Progenitor cell of endocrine pancreas (in vitro differentiated cells): ENCODE results near the gene EME1. TPM values are rescaled to one million over a fixed set of nuclear protein-coding genes. Genes with fewer than 3 reads are reported as not detected.

Experiments
- DNase-seq: peaks from one replicate; pipeline ENCODE4 v3.0.0; 2021; ENCODE audit warnings: low spot score; ENCODE audit not compliant: unreplicated experiment
- H3K27ac Mint-ChIP-seq: 2 replicates; pipeline ENCODE4 v1.8.0; 2021; ENCODE audit warnings: mild to moderate bottlenecking, moderate library complexity, mixed read lengths
- H3K27me3 Mint-ChIP-seq: 2 replicates; pipeline ENCODE4 v1.8.0; 2021; ENCODE audit warnings: mixed read lengths
- H3K36me3 Mint-ChIP-seq: 2 replicates; pipeline ENCODE4 v1.8.0; 2022; ENCODE audit warnings: mixed read lengths; ENCODE audit not compliant: insufficient read depth
- H3K4me1 Mint-ChIP-seq: 2 replicates; pipeline ENCODE4 v1.8.0; 2021; ENCODE audit warnings: low read depth, mixed read lengths
- H3K4me3 Mint-ChIP-seq: 2 replicates; pipeline ENCODE4 v1.8.0; 2021; ENCODE audit warnings: low read depth, mild to moderate bottlenecking, moderate library complexity, mixed read lengths
- H3K9me3 Mint-ChIP-seq: 2 replicates; pipeline ENCODE4 v1.8.0; 2021; ENCODE audit warnings: low read depth, mixed read lengths
- CTCF ChIP-seq: fragments of 200-600 bp; sonication (generic); IDR thresholded peaks from one replicate; pipeline ENCODE4 v1.5.0; 2021; ENCODE audit warnings: antibody characterized with exemption, mild to moderate bottlenecking; ENCODE audit not compliant: unreplicated experiment
- total RNA-seq: library from RNA; stranded (reverse); gene quantifications from 2 replicates; pipeline ENCODE4 v1.2.1, GENCODE V29; 2021

EME1 gene
- total RNA-seq, 1 donor from 2014 or later = 10.1 TPM

GRCh38 chr17:50392621-50393020 is 19.6 kb downstream of the EME1 start:
- H3K9me3 Mint-ChIP-seq = no peaks in the 10 kb centered on the region
- H3K4me3 Mint-ChIP-seq = no peak overlapping the region
- H3K27me3 Mint-ChIP-seq = no peaks in the 10 kb centered on the region
- H3K36me3 Mint-ChIP-seq = peaks cover 16% of the 10 kb centered on the region
- no peak for DNase-seq
- TF ChIP-seq CTCF = no peak
- H3K4me1 Mint-ChIP-seq = peaks cover 9% of the 10 kb centered on the region
- no peak overlapping the region for H3K27ac Mint-ChIP-seq

GRCh38 chr17:50393700-50394099 is 20.7 kb downstream of the EME1 start:
- no peaks in the 10 kb centered on the region for H3K27me3 Mint-ChIP-seq
- peaks cover 9% of the 10 kb centered on the region for H3K4me1 Mint-ChIP-seq
- TF ChIP-seq CTCF = no peak
- DNase-seq = no peak
- no peak overlapping the region for H3K27ac Mint-ChIP-seq
- H3K9me3 Mint-ChIP-seq = no peaks in the 10 kb centered on the region
- peaks cover 16% of the 10 kb centered on the region for H3K36me3 Mint-ChIP-seq
- H3K4me3 Mint-ChIP-seq = no peak overlapping the region

- DNase-seq = no peak
- no peak overlapping the region for H3K27ac Mint-ChIP-seq
- no peaks in the 10 kb centered on the region for H3K27me3 Mint-ChIP-seq
- H3K4me1 Mint-ChIP-seq = peaks cover 9% of the 10 kb centered on the region
- H3K4me3 Mint-ChIP-seq = no peak overlapping the region
- no peak for TF ChIP-seq CTCF
- H3K9me3 Mint-ChIP-seq = no peaks in the 10 kb centered on the region
- peaks cover 13% of the 10 kb centered on the region for H3K36me3 Mint-ChIP-seq
Observed at GRCh38 chr17:50394711-50395110, 21.7 kb downstream of the EME1 start.

GRCh38 chr17:50396261-50397110 is 23.5 kb downstream of the EME1 start:
- Mint-ChIP-seq H3K4me1 (peaks cover 9% of the 10 kb centered on the region), H3K27ac (peak overlapping the region; percentile 95)

More at GRCh38 chr17:50396261-50397110, 23.5 kb downstream of the EME1 start:
- DNase-seq = no peak
- Mint-ChIP-seq H3K27me3 (no peaks in the 10 kb centered on the region), H3K9me3 (no peaks in the 10 kb centered on the region), H3K36me3 (peaks cover 13% of the 10 kb centered on the region), H3K4me3 (peak overlapping the region; percentile 83)
- no peak for TF ChIP-seq CTCF
